HPDE6-E6E7 (cell line): Measurements from ENCODE around the gene PSMC3.
A peak's percentile ranks its signal among the peaks of the same experiment; 100 is the strongest.

ENCODE experiments used
- DNase-seq: peaks from one replicate; pipeline ENCODE4 v3.0.0; 2011; ENCODE audit warnings: missing footprints; ENCODE audit errors: extremely low spot score

The PSMC3 gene

DNA sequence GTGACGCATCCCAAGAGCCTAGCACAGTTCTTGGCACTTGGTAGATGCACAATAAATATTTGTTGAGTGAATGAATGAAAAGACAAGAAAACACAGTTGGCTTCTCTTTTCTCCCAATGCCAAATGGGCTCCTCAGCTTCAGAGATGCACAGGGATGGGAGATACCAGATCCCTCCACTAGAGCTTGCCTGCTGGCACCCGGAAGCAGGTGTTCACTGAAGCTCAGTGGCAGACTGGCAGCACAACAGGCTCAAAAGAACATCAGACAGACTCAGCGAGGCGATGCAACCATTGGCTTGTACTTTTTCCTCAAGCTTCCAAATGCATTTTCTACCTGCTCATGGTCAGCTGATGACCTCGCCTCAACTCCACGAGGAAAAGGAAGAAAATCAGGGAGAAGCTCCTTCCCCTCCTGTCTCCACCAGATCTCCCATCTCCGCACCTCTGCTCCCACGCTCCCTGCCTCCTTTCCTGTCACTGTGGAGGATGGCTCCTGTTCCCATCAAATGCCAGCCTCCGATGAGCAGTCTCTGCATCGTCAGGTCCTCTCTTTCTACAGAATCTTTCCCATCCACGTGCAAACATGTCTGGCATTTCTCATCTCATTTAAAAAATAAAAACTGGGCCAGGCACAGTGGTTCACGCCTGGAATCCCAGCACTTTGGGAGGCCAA, 16.9 kb upstream of the PSMC3 start:
- DNase-seq: peak; percentile 21

DNA sequence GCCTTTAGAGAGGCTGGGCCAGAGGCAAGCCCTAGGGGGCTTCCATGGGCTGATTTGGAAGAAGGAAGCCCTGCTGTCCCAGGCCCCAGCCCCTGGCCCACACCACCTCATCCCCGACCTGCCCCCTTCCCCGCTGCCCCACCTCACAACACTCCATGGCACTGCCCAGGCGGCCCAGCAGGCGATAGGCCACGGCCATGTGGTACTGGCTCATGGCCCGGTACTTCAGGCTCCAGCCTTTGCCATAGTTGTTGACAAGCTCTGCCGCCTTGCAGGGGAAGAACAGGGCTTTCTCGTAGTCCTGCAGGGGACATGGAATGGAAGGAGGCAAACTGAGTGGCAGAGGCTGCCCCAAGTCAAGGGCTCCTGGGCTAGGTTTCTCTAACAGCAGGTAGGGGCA, 16.3 kb upstream of the PSMC3 start:
- DNase-seq: no peak

DNA sequence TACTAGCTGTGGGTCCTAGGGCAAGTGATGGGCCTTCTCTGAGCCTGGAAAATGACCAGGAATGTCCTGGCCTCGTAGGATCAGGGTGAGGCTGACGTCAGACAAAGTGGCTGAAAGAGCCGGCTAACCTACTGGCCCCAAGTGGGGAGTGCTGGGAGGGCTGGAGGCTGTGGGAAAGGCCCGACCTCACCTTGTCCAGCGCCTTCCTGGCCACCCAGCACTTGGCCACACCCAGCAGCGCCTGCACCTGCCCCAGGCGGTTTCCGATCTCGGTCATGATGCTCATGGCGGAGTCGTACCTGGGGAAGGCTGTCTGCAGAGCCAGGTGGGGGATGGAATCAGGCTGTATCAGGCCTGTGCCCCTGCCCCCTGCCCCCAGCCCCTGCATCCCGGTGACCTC, 15.2 kb upstream of the PSMC3 start:
- no peak for DNase-seq

DNA sequence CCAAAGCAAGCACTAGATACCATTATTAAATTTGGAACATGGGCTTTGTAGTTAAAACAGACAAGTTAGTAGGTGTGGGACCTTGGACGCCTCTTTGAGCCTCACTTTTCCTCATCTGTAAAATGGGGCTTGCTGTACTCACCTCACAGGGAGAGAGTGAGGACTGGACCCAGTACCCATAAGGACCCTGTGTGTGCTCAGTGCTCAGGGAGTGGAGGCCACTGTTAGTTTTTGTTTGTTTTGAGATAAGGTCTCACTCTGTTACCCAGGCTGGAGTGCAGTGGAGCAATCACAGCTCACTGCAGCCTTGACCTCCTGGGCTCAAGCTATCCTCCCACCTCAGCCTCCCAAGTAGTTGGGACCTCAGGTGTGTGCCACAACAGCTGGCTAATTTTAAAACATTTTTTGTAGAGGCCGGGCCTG, 13.8 kb upstream of the PSMC3 start:
- no peak for DNase-seq

DNA sequence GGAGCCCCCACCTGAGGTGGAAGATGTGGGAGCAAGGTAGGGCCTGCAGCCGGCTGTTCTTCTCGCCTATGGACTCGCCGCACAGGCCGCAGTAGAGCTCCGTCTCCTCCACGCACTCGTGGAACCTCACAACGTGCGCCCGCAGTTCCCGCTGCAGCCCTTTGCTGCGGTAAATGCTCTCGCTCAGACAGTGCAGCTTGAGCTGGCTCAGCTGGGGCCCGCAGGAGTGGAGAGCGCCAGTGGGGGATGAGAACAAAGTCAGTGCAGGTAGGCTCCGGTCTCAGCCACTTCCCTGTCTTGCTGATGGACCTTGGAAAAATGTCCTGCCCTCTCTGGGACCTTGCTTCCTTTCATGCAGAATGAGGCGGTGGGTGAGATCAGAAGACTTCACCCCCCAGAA, 12.5 kb upstream of the PSMC3 start:
- no peak for DNase-seq

DNA sequence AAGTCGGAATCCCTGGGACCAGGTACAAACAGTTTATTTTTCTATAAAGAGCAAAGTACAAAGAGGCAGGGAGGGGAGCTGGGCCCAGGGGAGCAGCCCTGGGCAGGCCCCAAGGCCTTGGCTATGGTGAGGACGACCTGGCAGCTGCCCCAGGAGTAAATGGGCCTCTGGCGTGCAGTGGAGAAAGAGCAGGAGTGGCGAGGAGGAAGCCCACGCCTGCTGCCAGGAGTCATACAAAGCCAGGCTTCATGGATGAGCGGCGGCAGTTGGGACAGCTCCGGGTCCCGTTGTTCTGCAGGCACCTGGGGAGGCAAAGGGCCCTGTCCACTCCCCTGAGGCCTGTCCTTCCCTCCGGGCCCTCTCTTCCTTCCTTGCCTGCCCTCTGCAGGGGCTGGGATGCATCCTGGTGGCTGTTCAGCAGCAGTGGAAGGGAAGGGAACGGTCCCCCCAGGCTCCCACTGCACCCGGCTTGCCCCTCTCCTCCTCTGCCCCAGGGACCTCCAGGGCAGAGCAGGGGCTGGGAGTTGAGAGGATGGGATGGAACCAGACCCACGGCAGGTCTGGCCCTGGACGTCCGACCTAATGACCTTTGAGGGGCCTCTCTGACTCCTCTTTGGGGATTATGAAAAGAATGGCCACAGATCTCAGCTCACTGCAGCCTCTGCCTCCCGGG, 11.6 kb upstream of the PSMC3 start:
- DNase-seq: no peak

DNA sequence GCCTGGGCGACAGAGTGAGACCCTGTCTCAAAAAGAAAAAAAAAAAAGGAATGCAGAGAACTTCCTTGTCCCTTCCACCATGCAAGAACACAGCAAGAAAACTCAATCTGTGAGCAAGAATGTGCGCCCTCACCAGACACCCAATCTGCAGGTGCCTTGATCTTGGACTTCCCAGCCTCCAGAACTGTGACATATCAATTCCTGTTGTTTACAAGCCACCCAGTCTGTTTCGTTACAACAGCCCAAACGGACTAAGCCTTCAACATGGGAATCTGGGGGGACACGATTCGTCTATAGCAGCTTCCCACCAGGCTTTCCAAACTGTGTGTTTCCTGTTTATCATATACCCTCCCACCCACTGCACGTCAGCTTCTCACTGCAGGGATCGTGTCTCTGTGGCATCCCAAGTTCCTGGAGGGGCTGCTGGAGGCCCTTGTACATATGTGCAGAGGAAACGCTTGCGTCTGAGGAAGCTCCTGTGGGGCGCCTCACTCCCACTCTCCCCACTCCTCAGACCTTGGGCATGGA, 11.0 kb upstream of the PSMC3 start:
- DNase-seq: no peak

DNA sequence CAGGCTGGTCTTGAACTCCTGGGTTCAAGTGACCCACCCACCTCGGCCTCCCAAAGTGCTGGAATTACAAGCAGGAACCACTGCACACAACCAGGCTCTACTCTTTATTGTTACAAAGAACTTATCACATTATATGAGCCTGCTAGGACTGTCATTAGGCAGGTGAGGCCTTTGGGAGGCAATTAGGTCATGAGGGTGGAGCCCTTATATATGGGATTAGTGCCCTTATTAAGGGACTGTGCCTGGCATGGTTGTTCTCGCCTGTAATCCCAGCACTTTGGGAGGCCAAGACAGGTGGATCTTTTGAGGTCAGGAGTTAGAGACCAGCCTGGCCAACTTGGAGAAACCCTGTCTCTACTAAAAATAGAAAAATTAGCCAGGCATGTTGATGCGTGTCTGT, 10.5 kb upstream of the PSMC3 start:
- no peak for DNase-seq

DNA sequence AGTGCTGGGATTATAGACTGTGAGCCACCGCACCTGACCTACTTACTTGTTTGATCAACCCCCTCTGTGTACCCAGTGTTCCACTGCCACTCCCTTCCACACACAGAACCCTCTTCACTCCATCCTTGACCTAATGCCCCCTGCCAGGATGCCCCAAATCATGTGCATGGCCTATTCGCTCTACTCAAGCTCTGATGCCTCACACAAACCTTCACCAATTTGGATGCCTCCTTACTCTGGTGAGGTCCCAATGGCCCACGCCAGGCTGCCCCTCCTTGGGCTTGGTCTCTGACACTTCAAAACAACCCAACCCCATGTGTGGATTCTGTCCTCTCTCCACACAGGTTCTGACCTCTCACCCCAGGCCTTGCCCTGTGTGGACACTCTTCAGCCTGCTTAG, 9.4 kb upstream of the PSMC3 start:
- no peak for DNase-seq

DNA sequence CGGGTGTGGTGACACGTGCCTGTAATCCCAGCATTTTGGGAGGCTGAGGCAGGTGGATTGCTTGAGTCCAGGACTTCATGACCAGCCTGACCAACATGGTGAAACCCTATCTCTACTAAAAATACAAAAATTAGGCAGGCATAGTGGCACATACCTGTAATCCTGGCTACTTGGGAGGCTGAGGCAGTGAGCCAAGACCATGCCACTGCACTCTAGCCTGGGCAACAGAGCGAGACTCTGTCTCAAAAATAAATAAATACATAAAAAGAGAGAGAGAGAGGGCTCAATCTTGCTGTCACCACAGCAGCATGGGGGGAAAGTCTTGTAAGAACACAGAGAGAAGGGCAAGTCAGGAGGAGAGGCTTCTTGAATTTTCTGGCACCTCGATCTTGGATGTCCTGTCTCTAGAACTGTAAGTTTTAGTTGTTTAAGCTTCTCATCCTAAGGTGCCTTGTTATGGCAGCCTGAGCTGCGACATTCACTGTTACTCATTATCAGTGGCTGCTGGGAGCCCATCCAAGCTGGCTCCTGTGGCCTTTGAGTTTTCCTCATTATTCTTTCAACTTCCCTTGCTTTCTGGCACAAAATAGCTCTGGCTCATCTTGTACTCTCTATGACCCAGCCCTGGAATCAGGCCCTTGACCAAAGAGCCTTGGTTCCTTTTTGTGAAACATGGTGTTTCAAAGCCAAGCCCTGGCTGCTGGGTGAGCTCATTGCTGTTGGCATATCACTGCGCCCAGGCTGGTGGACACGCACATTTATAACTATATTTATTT, 8.0 kb upstream of the PSMC3 start:
- no peak for DNase-seq

DNA sequence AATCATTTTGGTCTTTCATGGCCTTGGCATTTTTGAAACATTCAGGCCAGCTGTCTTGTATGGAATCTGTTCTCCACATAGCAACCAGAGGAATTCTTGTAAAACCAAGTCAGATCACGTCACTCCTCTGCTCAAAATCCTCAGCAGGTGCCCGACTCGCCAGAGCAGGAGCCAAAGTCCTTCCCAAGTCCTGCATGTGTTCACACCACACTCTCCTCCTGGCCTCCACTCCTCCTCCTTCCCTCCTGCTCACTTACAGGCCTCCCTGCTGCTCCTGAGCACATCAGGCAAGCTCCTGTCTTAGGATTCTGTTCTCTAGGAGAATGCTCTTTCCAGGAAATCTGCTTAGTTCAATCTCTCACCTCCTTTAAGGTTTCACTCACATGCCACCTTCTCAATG, 6.9 kb upstream of the PSMC3 start:
- DNase-seq: no peak

DNA sequence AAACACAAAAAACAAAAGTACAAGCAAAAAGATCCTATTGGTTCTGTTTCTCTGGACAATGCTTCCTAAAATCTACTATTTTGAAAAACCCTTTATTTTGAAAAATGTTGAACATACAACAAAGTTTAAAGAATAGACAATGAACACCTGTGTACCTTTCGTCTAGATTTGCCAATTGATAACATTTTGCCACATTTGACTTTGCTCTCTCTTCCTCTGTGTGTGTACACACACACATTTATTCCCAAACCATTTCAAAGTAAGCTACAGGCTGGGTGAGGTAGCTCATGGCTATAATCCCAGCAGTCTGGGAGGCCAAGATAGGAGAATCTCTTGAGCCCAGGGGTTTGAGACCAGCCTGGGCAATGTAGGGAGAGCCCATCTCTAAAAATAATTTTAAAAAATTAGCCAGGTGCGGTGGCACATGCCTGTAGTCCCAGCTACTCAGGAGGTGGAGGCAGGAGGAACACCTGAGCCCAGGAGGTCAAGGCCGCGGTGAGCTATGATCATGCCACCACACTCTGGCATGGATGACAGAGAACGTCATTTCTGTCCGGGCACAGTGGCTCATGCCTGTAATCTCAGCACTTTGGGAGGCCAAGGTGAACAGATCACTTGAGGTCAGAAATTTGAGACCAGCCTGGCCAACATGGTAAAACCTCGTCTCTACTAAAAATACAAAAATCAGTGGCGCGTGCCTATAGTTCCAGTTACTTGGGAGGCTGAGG, 5.3 kb upstream of the PSMC3 start:
- DNase-seq: no peak

DNA sequence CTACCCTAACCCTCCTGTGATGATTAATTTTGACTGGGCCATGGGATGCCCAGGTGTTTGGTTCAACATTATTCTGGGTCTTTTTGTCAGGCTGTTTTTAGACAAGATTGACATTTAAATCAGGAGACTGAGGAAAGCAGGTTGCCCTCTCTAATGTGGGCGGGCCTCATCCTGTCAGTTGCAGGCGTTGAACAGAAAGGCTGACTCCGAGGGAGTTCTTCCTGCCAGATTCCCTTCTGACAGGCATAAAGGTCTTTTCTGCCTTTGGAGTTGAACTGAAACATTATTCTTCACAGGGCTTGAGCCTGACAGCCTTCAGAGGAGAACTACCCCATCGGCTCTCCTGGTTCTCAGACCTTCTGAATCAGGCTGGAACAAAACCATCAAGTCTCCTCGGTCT, 4.3 kb upstream of the PSMC3 start:
- DNase-seq: no peak

DNA sequence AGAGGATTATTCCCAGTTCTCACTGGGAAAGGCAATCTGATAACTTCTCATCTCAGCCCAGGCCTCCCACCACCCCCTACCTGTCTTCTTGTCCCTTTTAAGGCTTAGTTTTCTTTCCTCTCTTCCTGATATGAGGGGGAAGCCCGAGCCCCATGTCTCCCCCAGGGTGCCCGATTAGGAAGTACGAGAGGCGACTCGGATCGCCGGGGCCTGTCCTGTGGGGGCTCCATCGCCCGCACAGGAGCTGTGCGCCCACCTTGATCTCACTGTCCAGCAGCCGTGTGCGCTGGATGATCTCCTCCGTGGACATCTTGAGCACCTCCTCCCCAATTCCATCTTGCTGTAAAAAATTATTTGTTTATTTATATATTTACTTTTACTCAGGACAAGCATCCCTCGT, 628 bp downstream of the PSMC3 start:
- no peak for DNase-seq

DNA sequence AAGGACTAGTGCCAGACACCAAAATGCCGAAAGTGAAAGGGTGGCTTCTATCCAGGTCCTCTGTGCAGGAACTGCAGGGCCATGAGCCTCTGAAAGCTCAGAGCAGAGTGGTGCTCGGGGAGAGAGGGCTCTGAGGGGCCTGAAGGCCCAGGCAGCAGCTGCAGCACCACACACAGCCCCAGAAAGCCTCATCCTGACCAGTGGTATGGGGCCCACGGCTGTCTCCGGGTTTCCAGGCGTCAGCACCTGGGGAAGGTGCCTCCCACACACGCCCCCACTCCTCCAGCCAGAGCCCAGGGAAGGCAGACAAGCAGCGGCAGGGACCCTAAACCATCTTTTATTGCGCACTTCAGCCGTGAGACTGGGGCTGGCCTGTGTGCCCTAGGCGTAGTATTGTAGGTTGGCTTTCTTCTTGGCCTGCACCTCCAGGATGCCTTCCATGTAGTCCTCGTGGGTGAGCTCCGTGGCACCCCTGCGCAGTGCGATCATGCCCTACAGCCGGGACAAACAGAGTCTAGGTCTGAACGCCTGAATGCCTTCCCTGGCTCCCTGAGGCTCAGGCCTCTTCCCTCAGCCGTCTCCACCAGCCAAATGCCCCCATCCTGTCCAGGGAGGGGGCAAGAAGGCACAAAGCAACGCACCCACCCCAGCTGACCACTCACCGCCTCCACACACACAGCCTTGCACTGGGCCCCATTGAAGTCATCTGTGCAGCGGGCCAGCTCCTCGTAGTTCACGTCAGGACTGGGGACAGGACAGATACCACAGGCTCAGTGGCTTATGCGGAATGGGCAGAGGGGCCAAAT, 7.6 kb downstream of the PSMC3 start:
- DNase-seq: no peak

DNA sequence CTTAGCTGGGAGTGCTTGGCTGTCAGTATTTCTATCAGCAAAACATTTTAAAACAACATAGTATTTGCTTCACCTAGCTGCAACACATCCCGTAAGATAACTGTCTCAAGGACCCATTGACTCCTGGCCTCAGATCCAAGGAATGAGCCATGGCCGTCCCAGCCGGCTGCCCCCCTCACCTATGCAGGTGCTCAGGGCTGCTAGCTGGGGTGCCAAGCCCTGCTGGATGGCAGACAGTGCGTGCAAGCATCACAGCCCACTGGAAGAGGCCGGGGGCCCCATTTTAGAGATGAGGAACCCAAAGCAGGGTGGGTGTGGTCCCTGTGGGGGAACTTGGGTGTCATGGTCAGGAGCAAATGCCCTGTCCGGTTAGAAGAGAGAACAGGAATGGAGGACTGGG, 8.5 kb downstream of the PSMC3 start:
- DNase-seq: no peak

DNA sequence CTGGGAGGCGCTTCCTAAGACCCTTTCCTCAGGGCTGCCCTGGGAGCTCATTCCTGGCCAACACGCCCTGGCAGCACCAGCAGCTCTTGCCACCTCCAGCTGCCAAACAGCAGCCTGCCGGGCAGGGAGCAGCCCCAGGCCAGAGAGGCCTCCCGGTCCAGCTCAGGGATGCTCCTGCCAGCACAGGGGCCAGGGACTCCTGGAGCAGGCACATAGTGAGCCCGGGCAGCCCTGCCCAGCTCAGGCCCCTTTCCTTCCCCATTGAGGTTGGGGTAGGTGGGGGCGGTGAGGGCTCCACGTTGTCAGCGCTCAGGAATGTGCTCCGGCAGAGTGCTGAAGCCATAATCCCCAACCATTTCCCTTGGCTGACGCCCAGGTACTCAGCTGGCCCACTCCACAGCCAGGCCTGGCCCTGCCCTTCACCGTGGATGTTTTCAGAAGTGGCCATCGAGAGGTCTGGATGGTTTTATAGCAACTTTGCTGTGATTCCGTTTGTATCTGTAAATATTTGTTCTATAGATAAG, 10.2 kb downstream of the PSMC3 start:
- peak; percentile 94 for DNase-seq

DNA sequence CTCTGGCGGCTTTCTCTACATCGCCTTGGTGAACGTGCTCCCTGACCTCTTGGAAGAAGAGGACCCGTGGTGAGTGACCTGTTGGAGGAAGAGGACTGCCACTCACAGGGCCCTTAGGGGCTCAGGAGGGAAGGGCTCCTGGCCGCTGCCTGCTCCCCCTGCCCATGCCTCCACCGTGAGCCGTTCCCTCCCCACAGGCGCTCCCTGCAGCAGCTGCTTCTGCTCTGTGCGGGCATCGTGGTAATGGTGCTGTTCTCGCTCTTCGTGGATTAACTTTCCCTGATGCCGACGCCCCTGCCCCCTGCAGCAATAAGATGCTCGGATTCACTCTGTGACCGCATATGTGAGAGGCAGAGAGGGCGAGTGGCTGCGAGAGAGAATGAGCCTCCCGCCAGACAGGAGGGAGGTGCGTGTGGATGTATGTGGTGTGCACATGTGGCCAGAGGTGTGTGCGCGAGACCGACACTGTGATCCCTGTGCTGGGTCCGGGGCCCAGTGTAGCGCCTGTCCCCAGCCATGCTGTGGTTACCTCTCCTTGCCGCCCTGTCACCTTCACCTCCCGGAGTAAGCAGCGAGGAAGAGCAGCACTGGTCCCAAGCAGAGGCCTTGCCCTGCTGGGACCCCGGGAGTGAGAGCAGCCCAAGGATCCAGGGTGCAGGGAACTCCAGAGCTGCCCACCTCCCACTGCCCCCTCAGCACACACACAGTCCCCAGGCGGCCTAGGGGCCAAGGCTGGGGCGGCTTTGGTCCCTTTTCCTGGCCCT, 11.0 kb downstream of the PSMC3 start:
- no peak for DNase-seq

DNA sequence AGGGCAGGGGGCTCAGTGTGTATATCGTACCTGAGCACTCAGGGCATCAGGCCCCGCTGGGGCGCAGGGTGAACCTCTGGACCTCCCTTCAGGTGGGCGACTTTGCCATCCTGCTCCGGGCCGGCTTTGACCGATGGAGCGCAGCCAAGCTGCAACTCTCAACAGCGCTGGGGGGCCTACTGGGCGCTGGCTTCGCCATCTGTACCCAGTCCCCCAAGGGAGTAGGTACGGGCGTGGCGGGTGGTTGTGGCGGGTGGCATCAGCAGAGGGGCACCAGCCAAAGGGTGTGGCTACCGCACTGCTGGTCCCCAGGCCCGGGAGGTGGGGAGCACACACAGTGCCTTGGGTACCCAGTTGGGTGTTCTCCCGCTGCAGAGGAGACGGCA, 11.6 kb downstream of the PSMC3 start:
- no peak for DNase-seq
